Right ventricle myocardium inferior (tissue), 1 donor: ENCODE measurements around the gene MYCBPAP. TPM values are rescaled to one million over a fixed set of nuclear protein-coding genes. Genes with fewer than 3 reads are reported as not detected.
A peak's percentile ranks its signal among the peaks of the same experiment; 100 is the strongest.

Source experiments
- ATAC-seq: fragments of 200-7000 bp; cut with Tn5 transposase; one replicate; pipeline ENCODE4 v1.9.1; 2020; ENCODE audit warnings: mild to moderate bottlenecking, moderate library complexity
- DNase-seq: peaks from one replicate; pipeline ENCODE4 v3.0.0; 2021; ENCODE audit errors: missing footprints
- intact Hi-C: fragments of 100-400 bp; cut with DNase I; formaldehyde crosslinking; loops from one replicate; pipeline ENCODE4 v1.11.0; 2022
- long read RNA-seq: library from polyadenylated mRNA; unstranded; transcript quantifications from one replicate; pipeline ENCODE4 v2.0.0, GENCODE V29; 2021
- total RNA-seq: library from RNA; stranded (reverse); fragmentation: NEBNext Ultra II Directional; extraction: Animal tissue kit (Norgen Biotek cat#: 25700); gene quantifications from one replicate; pipeline ENCODE4 v1.2.1, GENCODE V29; 2021
- donor health status: DM: no; HTN: yes; CAD: no; lungs with severe emphysema.

The MYCBPAP gene, protein sequence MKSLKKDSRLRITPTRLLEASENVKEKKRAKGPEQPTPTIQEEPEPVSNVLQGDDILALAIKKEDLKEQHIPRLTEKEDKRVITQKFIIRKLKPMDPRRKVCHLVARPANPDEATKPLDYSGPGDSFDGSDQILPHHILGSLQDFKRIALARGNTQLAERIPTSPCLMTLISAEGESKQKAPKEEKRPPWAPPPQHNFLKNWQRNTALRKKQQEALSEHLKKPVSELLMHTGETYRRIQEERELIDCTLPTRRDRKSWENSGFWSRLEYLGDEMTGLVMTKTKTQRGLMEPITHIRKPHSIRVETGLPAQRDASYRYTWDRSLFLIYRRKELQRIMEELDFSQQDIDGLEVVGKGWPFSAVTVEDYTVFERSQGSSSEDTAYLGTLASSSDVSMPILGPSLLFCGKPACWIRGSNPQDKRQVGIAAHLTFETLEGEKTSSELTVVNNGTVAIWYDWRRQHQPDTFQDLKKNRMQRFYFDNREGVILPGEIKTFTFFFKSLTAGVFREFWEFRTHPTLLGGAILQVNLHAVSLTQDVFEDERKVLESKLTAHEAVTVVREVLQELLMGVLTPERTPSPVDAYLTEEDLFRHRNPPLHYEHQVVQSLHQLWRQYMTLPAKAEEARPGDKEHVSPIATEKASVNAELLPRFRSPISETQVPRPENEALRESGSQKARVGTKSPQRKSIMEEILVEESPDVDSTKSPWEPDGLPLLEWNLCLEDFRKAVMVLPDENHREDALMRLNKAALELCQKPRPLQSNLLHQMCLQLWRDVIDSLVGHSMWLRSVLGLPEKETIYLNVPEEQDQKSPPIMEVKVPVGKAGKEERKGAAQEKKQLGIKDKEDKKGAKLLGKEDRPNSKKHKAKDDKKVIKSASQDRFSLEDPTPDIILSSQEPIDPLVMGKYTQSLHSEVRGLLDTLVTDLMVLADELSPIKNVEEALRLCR
- total RNA-seq: 0.81 TPM
- long read RNA-seq: 0 reads

DNA sequence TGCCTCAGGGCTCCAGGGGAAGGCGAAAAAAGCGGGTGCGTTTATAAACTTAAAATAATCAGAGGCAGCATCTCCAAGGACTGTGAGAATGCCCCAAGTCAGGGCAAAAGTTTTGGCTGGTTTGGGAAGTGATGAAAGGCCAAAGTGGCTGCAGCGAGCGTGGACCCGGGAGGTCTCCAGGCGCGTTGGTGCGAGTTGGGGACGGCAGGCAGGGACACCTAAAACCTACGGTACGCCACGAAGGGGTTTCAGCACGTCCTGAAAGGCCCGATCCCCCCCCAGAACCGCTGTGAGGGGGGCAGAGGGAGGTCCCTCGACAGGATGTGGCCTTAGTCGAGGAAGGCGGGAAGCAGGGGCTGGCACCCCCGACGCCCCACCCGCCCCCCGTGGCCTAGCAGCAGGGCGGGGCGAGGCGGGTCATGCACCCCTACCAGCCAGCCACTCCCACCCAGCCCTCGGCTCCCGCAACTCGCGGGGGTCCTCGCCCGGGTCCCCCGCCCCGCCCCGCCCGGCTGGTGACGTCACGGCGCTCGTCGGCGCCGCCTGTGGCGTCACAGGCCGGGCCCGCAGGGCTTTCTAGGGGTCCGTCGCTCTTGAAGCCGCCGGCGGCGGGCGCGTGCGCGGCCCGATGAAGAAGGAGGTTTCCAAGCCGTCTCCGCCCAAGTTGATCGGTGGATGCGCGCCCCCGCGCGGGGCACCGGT lies at the start of gene MYCBPAP:
MYCBPAP (plus strand) TSS at position 569 of the 702 bp plus-strand sequence. CDS start 236 bp downstream, outside the sequence.
- intact Hi-C loops: loop anchor here (2.0 kb wide), 1 partner anchor 35 kb away; no protein-coding TSS in a partner anchor
- ATAC-seq: peak; percentile 87
- DNase-seq: peak; percentile 92

DNA sequence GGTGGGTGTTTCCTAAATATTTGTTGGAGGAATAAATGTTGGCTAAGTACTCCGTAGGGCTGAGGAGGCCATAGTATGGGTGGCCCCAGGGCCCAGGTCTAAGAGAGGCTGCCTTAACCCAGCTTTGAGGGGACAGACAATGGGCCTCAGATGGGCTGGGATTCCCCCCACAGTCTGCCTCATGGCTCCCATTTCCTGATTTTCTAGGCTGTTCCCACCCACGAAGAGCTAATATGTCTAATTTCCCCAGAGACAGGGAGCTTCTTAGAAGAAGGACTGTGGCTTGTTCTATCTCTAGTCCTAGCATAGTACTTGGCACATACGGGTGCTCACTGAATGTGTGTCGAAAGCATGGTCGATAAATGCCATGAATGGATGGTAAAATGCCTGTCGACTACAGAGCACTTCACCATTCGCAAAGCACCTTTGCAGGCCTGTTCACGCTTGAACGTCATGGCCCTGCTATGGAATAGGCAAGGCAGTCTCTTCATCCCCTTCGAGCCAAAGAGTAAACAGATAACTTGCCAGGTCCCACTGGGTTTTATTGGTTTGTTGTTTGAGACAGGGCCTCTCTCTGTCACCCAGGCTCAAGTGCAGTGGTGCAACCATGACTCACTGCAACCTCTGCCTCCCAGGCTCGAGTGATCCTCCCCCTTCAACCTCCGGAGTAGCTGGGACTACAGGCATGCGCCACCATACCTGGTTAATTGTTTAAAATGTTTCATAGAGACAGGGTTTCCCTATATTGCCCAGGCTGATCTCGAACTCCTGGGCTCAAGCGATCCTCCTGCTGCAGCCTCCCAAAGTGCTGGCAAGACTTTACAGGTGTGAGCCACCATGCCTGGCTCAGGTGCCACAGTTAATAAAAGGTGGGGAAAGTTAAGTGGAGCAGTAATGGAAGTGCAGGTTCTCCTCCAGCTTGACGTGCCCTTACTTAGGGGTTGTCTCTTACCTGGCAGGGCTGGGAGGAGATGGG lies 49.2 kb upstream of the MYCBPAP start:
- ATAC-seq (no peak), DNase-seq (no peak)
- intact Hi-C loops: no loop called here

DNA sequence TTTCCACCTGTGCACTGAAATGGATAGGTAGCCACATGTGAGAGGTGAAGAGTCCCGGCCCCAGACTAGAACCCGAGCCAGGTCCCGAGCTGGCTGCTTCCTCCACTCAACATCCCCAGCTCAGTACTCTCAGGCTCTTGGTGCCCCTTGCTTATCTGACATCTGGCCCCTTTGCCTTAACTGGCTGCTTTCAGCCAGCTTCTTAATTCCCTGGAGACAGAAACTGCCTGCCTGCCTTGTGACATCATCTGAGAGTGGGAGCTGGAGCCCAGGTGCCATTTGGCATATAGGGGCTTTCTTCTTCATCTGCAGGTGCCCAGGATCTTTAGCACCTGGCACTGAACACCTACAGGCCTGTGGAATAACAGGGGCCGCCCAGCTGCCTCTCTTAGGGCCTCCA lies 48.5 kb upstream of the MYCBPAP start:
- no peak for DNase-seq
- intact Hi-C loops: no loop called here
- ATAC-seq: no peak

DNA sequence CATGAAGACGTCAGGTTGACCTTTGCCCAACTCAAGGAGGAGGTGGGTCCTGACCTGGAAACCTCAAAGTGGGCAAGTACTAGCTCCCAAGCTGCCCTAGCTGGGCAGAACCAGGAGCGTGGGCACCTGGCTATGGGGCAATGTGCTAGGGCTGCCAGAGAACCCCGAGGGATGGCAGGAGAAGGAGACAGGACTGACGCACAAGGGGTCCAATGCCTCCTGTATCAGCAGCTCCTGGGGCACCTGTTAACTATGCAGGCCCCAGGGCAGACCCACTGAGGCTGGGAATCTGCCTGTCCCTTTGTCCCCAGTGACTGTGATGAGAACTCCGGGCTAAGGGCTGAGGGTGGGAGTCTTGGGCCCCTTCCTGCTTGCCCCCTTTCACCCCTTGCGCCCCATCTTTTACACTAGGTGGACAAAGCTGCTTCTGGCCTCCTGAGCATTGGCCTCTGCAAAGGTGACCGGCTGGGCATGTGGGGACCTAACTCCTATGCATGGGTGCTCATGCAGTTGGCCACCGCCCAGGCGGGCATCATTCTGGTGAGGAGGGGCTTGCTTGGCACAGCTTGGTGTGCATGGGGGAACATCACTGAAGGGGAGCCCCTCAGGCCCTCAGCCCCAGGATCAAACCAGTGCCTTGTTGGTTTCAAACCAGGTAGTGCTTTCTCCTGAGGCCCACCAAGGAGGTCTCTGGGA lies 47.3 kb upstream of the MYCBPAP start:
- intact Hi-C loops: no loop called here
- DNase-seq: no peak

DNA sequence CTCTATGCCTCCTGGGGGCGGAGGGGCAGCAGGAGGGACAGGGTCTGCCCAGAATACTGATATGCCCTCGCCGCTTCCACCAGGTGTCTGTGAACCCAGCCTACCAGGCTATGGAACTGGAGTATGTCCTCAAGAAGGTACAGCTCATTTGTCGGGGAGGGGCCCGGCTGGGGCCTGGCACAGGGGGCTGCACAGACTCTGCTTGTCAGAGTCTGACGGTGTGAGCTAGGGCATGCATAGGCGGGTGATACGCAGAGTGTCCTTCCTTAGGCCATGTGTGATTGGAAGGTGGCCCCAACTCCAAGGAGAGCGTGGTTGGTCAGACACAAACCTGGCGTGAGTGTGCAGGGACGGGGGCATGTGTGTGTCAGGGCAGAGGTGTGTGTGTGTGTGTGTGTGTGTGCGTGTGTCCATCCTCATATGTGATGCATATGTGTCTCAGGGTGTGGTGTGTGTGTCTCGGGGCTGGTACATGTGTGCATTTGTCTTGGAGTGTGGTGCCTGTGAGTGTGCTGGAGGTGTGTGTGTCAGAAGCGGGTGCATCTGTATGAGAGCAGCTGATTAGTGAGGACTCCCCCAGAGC lies 46.6 kb upstream of the MYCBPAP start:
- no peak for ATAC-seq
- DNase-seq: no peak
- intact Hi-C loops: no loop called here

More for the DNA sequence above, 47.3 kb upstream of the MYCBPAP start:
- ATAC-seq: no peak

DNA sequence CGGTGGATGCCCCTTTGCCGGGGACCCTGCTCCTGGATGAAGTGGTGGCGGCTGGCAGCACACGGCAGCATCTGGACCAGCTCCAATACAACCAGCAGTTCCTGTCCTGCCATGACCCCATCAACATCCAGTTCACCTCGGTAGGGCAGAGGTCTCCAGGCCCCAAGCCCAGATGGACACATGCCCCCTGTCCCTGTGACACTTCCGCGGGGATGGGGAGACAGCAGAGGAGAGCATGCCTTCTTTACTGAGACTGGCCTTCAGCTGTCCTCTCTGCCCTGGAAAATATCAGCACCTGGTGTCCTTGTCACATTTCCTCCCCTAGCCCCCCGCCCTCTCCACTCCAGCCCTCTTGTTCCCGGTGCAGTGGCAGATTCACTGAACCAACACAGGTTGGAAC lies 45.8 kb upstream of the MYCBPAP start:
- intact Hi-C loops: no loop called here
- no peak for DNase-seq
- no peak for ATAC-seq

DNA sequence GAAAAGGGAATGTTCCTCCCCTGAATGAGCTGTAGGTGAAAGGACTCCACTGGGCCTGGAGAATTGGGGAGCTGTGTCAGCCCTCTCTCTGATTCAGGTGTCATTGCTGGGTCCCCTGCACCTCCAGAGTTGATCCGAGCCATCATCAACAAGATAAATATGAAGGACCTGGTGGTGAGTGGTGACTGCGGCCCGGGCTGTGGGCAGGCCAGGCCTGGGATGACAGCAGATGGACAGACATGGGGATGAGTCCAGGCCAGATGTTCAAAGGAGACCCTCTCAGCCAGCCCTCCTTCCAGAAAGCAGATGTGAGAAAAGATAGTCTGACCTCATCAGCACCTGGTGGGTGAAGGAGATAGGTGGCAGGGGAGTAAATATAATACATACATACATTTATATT lies 44.1 kb upstream of the MYCBPAP start:
- DNase-seq (no peak), ATAC-seq (no peak)
- intact Hi-C loops: no loop called here

DNA sequence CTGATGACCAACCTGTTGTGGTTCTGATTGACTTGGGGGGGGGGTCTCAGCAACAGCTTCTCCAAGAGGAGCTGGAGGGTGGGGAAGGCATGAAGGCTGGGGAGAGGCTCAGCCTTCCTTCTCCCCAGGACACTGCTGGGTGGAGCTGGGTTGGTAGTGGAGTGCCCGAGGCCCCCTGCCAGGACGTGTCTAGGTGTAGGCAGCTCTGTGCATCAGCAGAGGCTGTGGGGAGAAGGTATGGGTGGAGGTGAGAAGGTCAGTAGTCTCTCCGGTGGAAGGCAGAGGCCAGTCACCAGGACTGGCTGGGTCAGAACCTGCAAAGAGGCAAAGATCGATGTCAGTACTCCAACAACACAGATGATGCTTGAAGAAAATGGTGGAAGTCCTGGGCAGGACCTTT lies 43.5 kb upstream of the MYCBPAP start:
- intact Hi-C loops: no loop called here
- ATAC-seq (no peak), DNase-seq (no peak)

DNA sequence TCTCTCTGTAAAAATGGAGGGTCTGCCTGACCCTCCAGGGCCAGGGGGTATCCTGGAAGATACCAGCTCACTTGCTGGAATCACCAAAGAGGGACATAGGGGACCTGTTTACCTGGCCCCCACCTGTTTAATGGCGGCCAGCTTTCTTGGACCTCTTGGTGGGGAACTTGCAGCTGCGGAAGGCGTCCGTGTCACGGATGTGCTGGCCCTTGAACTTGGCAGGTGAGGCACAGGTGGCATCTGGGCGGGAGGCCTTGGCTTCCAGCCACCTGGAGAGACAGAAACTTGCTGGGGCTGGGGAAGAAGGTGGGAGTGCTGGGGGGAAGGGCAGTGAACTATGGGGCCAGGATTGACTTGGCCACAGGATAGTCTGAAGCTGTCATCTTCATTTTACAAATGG lies 43.1 kb upstream of the MYCBPAP start:
- intact Hi-C loops: no loop called here
- DNase-seq (no peak), ATAC-seq (no peak)

DNA sequence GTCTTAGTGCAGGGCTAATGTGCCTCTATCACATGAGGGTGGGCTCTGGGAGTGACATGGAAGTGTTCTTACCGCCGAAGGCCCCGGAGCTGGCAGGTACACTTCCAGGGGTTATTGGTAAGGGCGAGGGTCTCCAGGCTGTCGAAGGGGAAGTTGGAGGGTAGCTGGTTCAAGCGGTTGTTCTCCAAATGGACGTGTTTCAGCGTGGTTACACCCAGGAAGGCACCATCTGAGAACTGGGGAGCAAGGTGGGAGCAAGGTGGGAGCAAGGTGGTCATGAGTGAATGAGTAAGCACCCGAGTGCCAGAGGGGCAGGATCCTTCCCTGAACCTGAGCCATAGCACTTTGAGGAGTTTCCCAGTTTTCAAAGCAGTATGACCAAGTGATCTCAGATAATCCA lies 42.6 kb upstream of the MYCBPAP start:
- intact Hi-C loops: no loop called here

DNA sequence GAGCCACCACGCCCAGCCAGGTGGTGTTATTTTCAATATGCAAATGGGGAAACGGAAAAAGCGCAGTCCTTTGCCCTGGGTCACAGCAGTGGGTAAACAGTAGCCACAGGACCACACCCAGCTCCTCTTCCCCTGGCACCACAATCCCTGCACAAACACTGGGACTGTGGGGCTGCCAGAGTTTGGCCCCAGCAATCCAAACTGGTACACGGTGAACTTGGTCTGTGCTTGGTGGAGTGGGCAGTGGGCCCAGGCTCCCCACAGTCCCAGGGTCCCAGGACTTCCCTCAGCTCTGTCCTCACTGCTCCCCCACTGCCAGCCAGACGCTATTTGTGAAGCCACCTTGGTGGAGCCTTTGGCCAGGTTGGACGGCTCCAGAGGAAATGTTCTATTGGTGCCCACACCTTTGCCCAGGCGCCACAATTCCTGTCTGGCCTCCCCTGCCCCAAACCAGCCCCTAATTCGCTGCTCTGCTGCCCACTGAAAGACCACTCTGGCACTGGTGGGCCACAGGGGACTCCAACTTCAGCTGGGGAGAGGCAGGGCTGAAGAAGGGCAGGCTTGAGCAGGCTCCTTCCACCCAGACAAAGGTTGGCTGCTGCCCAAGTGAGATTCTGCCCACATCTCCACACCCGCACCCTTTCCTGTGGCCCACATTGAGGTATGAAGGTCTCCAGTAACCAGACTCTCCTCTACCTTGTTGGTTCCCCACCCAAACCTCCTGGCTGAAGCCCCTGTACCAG lies 41.7 kb upstream of the MYCBPAP start:
- ATAC-seq: no peak
- DNase-seq: no peak
- intact Hi-C loops: no loop called here

More for the DNA sequence above, 42.6 kb upstream of the MYCBPAP start:
- no peak for DNase-seq
- no peak for ATAC-seq

DNA sequence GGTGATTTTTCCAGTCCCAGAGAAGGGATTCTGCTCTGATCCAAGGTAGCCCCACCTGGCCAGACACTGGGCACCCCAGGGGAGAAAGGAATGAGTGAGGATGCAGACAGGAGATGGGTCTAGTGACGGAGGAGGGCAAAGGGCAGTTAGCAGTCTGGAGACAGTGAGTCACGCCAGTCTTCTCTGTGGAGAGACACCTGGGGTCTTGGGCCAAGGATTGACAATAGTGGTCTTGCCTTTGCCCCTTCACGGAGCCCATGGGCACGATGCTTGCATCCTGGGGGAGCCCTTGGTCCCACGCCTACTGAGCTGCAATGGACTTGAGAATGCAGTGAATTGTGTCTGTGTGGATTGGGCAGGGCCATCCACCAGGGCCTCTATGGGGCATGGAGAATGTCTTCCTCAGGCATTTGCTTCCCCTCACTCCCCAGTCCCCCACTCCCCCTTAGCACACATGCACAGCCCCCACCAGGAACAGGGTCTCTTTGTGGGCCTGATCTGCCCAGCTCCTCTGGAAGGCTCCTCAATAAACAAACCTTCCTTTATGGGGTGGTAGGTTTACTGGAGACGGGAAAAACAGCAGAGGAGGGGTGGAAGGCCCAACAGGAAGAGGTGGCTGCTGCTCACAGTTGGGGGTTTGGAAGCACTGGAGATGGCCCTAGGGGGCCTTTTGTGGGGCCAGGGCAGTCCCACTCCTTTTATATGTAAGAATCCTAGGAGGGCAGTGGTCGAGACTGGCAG lies 41.0 kb upstream of the MYCBPAP start:
- intact Hi-C loops: no loop called here

DNA sequence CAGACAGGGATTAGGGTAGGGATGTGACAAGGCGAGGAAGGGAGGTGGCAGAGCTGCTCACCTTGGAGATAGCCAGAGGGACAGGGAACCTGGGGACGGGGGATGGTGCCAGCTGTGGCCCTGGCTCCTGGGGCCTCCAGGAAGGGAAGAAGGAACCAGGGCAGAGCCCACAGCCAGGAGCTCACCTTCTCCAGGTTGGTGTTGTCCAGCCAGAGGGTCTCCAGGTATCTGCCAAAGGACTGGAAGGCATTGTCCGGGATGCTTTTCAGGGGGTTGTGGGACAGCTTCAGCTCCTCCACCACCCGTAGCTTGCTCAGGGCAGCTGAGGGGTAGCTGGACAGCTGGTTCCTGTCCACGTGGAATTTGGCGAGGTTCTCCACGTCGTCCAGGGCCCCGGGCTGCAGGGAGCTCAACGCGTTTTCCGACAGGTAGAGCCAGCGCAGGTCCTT lies 40.4 kb upstream of the MYCBPAP start:
- no peak for DNase-seq
- intact Hi-C loops: no loop called here
- no peak for ATAC-seq

More for the DNA sequence above, 41.0 kb upstream of the MYCBPAP start:
- DNase-seq: no peak
- no peak for ATAC-seq

DNA sequence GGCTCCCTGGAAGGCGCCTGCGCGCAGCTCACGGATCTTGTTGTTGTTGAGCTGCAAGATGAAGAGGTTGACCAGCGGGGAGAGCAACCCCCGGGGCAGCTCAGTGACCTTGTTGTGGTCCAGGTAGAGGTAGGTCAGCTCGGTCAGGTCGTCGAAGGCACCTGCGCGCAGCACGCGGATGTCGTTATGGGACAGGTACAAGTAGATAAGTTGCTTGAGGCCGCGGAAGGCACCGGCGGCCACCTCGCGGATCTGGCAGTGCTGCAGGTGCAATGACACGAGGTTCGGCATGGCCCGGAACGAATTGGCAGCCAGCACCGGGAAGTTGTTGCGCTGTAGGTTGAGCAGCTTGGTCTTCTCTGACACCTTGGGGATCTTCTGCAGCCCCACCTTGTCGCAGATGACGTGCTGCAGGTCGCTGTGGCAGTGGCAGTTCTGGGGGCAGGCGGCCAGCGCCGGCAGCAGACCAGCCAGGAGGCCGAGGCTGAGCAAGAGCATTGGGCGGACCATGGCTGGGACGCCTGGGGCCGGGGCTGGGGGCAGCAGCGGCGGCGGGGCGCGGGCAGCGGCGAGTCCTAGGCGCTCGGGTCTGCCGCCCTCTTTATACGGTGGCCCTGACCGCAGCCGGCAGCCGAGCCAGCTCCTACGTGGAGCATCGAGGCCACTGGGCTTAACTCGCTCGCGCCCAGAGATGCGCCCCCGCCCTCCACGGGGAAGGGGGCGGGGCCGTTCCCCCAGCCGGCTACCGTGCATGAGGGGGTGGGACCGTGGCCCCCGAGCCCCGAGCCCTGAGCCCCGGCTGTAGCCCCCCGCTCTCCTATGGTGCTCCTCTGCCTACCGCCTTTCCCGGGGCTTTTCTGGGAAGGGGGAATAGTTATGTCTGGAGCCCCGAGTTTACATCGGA lies 39.7 kb upstream of the MYCBPAP start, which contains the start of gene CHAD:
CHAD (minus strand) TSS at position 577 of the 904 bp plus-strand sequence; CDS start at position 510, 67 bp downstream.
- intact Hi-C loops: no loop called here
- ATAC-seq (peak; percentile 26), DNase-seq (no peak)

DNA sequence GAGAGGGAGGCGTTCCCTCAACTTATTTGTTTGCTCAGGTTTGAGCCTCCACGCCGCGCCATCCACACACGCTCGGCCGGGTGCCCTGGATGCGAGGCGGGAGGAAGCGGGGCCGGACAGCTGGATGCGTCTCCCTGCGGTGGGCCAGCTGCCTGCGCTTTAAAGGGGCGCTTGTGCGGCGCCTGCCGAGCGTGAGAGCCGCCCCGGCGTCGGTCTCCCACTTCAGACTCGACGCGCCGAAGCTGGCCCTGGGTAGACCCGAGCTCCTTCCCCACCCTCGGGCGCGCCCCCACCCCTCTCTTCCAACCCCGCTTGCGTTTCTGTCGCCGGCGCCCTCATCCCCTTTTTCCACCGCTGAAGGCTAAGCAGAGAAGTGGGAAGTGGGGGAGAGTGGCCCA lies 39.0 kb upstream of the MYCBPAP start:
- ATAC-seq (no peak), DNase-seq (no peak)
- intact Hi-C loops: no loop called here
